ENCODE data around the gene DTNBP1.

Gene DTNBP1

DNA sequence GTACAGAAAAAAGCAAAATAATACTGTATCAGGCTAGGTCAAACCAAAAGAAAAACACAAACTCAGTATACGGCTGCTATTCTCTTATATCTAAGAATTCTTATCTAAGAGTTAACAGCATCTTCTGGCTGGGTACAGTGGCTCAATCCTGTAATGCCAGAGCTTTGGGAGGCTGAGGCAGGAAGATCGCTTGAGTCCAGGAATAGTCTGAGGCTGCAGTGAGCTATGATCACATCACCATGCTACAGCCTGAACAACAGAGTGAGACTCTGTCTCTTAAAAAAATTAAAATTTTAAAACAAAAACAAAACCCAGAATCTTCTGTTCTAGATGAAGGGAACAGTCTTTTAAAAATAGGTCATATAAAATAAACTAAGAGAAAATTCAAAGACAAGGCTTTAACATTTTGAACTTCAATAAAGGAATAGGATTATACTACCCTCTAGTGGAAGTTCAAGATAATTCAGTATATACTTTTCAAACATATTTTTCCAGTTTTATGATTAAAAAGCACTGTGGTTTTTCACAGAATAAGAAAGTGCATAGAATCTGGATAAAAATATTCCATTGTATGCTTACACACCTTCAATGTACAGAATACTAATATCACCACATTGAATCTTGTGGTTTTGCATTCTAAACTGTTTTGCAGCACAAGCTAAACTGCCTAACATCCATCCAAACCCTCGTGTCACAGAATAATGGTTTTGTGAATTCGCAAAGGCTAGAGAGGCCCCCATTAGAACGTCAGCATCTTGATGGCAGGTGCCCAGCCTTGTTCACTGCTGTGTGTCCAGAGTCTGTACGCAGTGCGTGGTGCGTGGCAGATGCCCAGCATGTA is 39.3 kb downstream of the DTNBP1 start:
- H3K9me3 Mint-ChIP-seq = no peaks in the 10 kb centered on the region
- no peak overlapping the region for H3K4me3 Mint-ChIP-seq
- H3K4me1 Mint-ChIP-seq = peaks cover 54% of the 10 kb centered on the region
- no peak for DNase-seq
- no peaks in the 10 kb centered on the region for H3K27me3 Mint-ChIP-seq
- peak; percentile 30 for ATAC-seq
- H3K36me3 Mint-ChIP-seq (ENCODE audit: low read depth) = peaks cover 8% of the 10 kb centered on the region
- H3K27ac Mint-ChIP-seq = no peak overlapping the region

DNA sequence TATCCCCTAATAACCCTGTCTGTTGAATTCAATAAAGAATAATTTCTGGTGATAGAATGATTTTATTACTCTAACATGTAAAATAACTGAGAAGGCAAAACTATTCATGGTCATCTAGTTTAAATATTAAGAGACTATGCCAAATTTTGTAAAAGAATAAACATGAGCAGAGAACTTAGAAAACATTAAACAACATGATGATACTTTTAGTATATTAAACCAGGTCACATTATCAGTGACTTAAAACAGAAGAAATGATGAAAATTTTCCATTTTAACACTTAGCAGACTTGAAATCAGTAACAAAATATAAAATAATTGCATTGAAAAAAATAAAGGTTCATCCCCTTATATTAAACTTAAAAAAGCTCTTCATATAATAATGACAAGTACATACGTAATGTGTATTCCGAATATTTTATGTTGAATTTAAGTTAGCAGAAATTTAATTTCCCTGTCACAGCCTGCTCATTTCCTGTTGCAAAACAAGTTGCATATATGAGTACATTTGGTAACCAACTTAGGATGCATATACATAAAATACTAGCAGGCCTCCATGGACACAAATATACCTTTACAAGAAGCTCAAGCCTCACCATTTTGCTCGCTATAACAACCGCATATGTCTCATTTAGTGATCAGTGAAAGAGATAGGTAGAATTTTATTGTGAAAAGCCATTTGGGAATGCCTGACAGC is 40.6 kb downstream of the DTNBP1 start:
- DNase-seq = no peak
- no peak for ATAC-seq
- H3K4me1 Mint-ChIP-seq = peaks cover 51% of the 10 kb centered on the region
- H3K27ac Mint-ChIP-seq = peak overlapping the region; percentile 3
- H3K27me3 Mint-ChIP-seq = no peaks in the 10 kb centered on the region
- H3K36me3 Mint-ChIP-seq (ENCODE audit: low read depth) = peaks cover 6% of the 10 kb centered on the region
- no peak overlapping the region for H3K4me3 Mint-ChIP-seq
- no peaks in the 10 kb centered on the region for H3K9me3 Mint-ChIP-seq

DNA sequence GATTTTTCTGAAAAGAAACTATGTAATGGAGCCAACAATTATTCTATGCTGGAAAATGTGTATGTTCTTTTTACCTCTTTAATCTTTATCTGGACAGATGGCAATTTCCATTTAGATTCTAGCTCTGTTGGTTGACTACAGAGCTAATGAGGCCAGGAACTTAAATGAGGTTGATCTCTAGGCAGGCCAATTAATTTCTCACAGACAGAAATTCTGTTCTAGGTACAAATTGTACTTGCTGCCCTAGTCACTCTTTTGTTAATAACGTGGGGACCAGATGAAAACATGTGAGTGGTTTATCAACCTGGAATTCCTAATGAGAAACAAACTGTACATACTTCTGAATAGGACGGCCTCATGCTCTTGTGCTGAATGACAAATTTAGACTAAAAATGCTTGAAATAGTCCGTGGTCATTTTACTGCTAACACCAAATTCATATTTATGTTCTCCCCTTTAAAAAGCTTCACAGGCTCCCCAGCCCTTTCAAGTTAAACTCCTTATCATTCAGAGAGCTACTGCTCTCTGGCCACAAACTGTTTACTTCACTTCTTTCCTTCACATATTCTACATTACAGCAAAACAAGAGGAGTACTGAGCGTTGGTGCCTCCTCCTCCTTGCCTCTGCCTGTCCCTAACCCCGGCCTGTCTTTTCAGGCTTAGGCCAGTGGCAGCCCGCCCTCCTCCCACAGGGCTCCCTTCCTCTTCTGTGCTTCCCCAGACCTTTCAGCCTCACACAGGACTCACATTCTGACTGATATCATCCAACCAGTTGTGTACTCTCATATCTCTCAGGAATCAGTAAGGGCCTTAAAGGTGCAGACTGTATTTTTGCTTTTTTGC is 41.4 kb downstream of the DTNBP1 start:
- H3K36me3 Mint-ChIP-seq (ENCODE audit: low read depth) = peaks cover 2% of the 10 kb centered on the region
- no peaks in the 10 kb centered on the region for H3K27me3 Mint-ChIP-seq
- no peaks in the 10 kb centered on the region for H3K9me3 Mint-ChIP-seq
- H3K4me1 Mint-ChIP-seq = peaks cover 45% of the 10 kb centered on the region
- DNase-seq (peak; percentile 35), ATAC-seq (peak; percentile 94)
- H3K27ac Mint-ChIP-seq = peak overlapping the region; percentile 3
- H3K4me3 Mint-ChIP-seq = no peak overlapping the region

DNA sequence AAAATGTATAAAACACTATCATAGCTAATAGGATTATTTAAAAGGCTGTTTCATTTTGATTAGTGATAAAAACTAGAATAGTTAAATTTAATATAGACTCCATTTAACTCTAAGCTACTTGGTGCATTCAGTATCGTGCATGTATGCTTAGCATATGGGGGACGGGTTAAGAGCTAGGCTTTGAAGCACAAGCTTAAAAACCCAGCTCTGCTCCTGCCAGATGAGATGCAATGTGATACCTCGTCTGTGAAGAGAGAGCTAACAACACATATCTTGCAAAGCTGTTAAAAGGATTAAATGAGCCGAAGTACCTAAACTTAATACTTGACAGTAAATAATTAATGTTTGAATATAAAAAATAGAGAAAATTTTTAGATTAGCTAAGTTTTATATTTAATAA is 42.2 kb downstream of the DTNBP1 start:
- Mint-ChIP-seq H3K4me3 (no peak overlapping the region), H3K27ac (no peak overlapping the region), H3K27me3 (no peaks in the 10 kb centered on the region), H3K36me3 (ENCODE audit: low read depth) (peaks cover 2% of the 10 kb centered on the region), H3K9me3 (no peaks in the 10 kb centered on the region), H3K4me1 (peaks cover 47% of the 10 kb centered on the region)
- ATAC-seq (no peak), DNase-seq (no peak)

DNA sequence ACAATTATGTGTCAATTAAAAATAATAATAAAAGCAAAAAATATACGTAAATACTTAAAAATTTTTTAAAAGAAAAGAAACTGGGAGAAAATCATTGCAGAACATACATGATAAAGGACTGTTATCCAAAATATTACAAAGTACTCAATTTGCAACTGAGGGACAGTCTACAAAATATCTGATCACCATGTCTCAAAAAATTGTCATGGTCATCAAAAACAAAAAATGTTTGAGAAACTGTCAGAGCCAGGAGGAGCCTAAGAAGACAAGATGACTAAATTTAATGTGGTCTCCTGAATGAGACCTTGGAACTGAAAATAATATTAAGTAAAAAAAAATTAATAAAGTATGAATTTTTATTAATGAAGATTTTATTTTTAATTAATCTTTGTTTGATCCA is 43.5 kb downstream of the DTNBP1 start:
- Mint-ChIP-seq H3K9me3 (no peaks in the 10 kb centered on the region), H3K4me3 (no peak overlapping the region), H3K27me3 (no peaks in the 10 kb centered on the region), H3K27ac (no peak overlapping the region), H3K4me1 (peaks cover 40% of the 10 kb centered on the region), H3K36me3 (ENCODE audit: low read depth) (peaks cover 5% of the 10 kb centered on the region)
- ATAC-seq = no peak
- no peak for DNase-seq

DNA sequence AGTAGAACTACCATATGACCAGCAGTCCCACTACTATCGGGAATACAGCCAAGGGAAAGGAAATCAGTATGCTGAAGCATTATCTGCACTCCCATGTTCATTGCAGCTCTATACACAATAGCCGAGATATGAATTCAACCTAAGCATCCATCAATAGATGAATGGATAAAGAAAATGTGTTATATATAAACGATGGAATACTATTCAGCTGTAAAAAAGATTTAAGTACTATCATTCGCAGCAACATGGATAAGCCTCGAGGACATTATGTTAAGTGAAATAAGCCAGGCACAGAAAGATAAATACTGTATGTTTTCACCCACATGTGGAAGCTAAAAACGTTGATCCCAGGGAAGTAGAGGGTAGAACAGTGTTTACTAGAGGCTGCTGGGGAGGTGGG is 44.1 kb downstream of the DTNBP1 start:
- Mint-ChIP-seq H3K36me3 (ENCODE audit: low read depth) (peaks cover 12% of the 10 kb centered on the region), H3K27ac (no peak overlapping the region), H3K27me3 (no peaks in the 10 kb centered on the region), H3K4me3 (no peak overlapping the region), H3K9me3 (no peaks in the 10 kb centered on the region), H3K4me1 (peaks cover 35% of the 10 kb centered on the region)
- no peak for DNase-seq
- no peak for ATAC-seq

DNA sequence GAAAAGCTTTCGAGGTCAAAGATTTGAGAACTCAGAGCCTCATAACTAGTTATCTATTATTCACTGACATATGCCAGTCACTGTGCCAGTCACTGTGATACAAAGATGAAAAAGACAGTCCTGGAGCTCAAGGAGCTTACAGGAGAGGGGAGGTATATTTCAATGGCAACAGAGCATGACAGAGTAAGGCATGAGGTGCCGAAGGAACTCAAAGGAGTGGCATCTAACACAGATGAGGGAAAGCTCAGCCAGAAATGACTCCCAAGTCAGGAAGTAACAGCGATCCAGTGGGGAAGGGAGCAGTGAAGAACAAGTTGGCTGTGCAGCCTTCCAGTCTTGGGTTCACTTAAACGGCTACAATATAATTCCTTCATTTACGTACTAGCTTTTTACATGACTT is 46.6 kb downstream of the DTNBP1 start:
- DNase-seq (no peak), ATAC-seq (no peak)
- Mint-ChIP-seq H3K27ac (no peak overlapping the region), H3K9me3 (no peaks in the 10 kb centered on the region), H3K4me1 (peaks cover 25% of the 10 kb centered on the region), H3K27me3 (no peaks in the 10 kb centered on the region), H3K4me3 (no peak overlapping the region), H3K36me3 (ENCODE audit: low read depth) (peaks cover 25% of the 10 kb centered on the region)

DNA sequence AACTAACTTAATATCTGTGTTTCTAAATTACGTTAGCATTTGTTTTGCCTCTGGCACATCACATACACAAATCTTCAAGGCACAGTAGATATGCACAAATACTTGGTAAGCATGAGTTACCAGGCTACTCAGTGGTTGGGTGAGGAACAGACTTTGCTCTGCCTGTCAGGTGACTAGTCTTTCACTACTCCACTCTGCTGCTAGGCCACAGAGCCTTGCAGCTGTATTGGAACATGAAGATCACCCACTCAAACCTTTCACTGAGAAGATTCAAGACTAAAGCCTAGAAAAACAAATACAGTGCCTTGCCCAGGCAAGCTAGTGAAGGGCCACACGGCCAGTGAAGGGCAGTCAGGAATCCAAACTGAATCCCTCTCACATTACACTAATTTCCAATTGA is 47.0 kb downstream of the DTNBP1 start:
- no peaks in the 10 kb centered on the region for H3K9me3 Mint-ChIP-seq
- H3K4me3 Mint-ChIP-seq = no peak overlapping the region
- H3K36me3 Mint-ChIP-seq (ENCODE audit: low read depth) = peaks cover 28% of the 10 kb centered on the region
- DNase-seq (no peak), ATAC-seq (peak; percentile 46)
- no peaks in the 10 kb centered on the region for H3K27me3 Mint-ChIP-seq
- peaks cover 22% of the 10 kb centered on the region for H3K4me1 Mint-ChIP-seq
- no peak overlapping the region for H3K27ac Mint-ChIP-seq

DNA sequence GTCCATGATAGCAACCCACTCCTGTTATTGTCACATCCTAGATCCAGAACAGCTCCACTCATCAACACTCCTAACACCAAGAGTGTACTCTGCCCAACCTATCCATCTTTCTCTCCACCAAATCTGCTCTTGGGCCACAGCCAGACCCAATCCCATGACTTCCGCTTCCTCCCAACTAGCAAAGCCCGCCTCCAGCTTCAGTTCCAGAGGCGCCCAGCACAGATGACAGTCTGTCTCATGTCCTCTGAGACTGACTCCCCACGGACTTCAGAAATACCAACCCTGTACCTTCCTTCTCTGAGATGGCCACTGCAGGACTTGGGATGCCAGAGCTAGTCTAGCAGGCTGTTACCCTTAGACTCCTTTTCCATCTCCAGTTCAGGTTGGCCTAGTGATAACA is 48.6 kb downstream of the DTNBP1 start:
- Mint-ChIP-seq H3K36me3 (ENCODE audit: low read depth) (peaks cover 33% of the 10 kb centered on the region), H3K4me3 (no peak overlapping the region), H3K27me3 (no peaks in the 10 kb centered on the region), H3K4me1 (peaks cover 22% of the 10 kb centered on the region), H3K27ac (no peak overlapping the region), H3K9me3 (no peaks in the 10 kb centered on the region)
- no peak for ATAC-seq
- DNase-seq = no peak

DNA sequence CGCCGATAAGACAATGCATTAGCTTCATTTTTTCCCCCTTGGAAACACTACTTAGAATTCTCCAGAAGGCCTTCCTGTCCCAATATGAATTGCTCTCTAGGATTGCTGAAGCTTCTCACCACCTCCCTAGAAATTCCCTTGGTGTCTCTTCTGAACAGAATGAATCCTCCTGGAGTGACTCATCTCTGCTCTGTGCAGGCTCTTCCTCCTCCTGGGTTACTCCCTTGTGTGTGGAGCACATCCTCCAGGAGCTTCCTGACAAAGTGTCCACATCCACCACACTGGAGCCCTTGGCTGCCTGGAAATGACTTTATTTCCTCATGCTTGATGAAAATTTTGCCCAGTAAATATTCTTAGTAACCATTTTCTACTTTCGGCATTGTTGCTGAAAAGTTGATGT is 54.4 kb downstream of the DTNBP1 start:
- Mint-ChIP-seq H3K4me1 (peaks cover 6% of the 10 kb centered on the region), H3K27ac (no peak overlapping the region), H3K4me3 (no peak overlapping the region), H3K36me3 (ENCODE audit: low read depth) (peaks cover 36% of the 10 kb centered on the region), H3K9me3 (no peaks in the 10 kb centered on the region), H3K27me3 (no peaks in the 10 kb centered on the region)
- DNase-seq = no peak
- no peak for ATAC-seq

DNA sequence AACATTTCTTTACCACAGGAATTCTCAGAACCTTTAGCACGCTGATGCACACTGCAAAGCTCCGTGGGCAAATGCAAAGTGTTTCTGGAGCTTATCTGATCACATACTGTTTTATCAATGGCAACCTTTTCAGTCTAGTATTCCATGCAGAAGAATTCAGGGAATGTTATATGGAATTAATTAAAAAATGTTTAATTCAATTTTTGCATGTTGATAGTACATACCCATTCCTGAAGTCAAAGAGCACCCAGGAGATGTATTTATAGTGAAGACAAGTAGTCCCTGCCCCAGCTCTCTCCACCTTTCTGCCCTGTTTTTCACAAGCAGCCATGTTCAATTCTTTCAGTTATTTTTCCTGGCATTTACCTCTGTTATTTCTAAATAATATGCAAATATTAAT is 55.2 kb downstream of the DTNBP1 start:
- ATAC-seq (no peak), DNase-seq (no peak)
- peaks cover 34% of the 10 kb centered on the region for H3K36me3 Mint-ChIP-seq (ENCODE audit: low read depth)

DNA sequence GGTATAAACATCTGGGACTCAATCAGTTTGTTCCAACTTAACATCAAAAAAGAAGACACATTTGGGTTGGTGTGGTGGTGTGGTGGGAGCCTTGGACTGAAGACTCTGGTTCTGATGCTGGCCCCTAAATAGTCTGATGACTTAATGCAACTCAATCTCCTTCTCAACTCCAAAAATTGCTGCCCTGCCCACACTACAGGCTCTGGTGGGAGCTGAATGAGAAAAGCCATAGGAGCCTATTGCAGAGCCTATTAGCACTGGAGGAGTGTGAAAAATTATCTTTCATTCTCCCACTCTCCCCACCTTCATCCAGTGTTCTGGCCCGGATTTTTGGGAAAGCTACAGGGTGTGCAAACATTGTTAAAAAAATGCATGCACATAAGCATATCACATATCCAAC is 56.5 kb downstream of the DTNBP1 start:
- ATAC-seq (no peak), DNase-seq (no peak)
- Mint-ChIP-seq H3K4me1 (no peaks in the 10 kb centered on the region), H3K27me3 (no peaks in the 10 kb centered on the region), H3K9me3 (no peaks in the 10 kb centered on the region), H3K4me3 (no peak overlapping the region), H3K36me3 (ENCODE audit: low read depth) (peaks cover 30% of the 10 kb centered on the region), H3K27ac (no peak overlapping the region)

More for the DNA sequence above, 55.2 kb downstream of the DTNBP1 start:
- Mint-ChIP-seq H3K9me3 (no peaks in the 10 kb centered on the region), H3K27me3 (no peaks in the 10 kb centered on the region), H3K27ac (no peak overlapping the region), H3K4me3 (no peak overlapping the region), H3K4me1 (peaks cover 2% of the 10 kb centered on the region)

DNA sequence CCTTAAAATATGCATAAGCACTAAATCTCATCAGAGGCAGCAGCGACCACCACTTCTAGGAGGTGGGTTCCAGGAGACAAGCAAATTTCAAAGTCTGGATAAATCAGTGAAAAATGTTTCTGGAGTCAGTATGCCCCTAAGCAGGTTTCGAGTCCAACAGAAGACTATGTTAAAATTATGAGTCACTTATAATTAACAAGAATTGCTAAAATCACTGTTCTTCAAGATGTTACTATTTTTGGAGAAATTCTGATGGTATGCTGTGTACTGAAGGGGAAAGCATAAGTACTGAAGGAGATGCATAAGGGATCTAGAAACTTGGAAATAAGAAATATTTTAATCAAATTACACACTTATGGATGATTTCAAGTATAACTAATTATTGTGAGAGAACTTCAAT is 58.0 kb downstream of the DTNBP1 start:
- H3K36me3 Mint-ChIP-seq (ENCODE audit: low read depth) = peaks cover 26% of the 10 kb centered on the region

DNA sequence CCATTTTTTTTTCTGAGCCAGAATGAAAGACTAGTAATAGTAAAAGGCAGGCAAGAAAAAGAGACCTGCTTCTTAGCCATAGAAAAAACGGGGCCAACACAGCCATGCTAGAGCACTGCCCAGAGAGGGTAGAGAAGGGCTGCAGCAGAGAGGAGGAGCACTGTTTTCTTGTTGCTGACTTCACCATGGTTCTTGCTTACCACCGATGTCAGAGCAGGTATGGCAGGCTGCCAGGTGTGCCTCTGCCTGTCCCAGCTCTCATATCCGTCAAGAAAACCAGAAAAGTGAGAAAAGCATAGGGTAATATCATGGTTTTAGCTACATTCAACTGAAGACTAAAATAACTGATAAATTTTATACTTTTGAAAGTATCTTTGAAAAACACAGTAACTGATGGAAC is 60.7 kb downstream of the DTNBP1 start:
- Mint-ChIP-seq H3K9me3 (no peaks in the 10 kb centered on the region), H3K27me3 (no peaks in the 10 kb centered on the region), H3K4me1 (peaks cover 5% of the 10 kb centered on the region), H3K4me3 (no peak overlapping the region), H3K27ac (no peak overlapping the region), H3K36me3 (ENCODE audit: low read depth) (peaks cover 23% of the 10 kb centered on the region)
- DNase-seq (no peak), ATAC-seq (no peak)

More for the DNA sequence above, 58.0 kb downstream of the DTNBP1 start:
- H3K4me1 Mint-ChIP-seq = peaks cover 3% of the 10 kb centered on the region
- H3K27me3 Mint-ChIP-seq = no peaks in the 10 kb centered on the region
- no peak for DNase-seq
- H3K4me3 Mint-ChIP-seq = no peak overlapping the region
- H3K27ac Mint-ChIP-seq = no peak overlapping the region
- H3K9me3 Mint-ChIP-seq = no peaks in the 10 kb centered on the region
- no peak for ATAC-seq

Measured in activated naive CD8-positive, alpha-beta T cell treated with anti-CD3 and anti-CD28 coated beads, Interleukin-2, amount 50 U/mL, for 24 hours (primary cell).